Fibroblast of lung (primary cell): ENCODE measurements around the gene TYRO3.

Experiments
- EZH2 ChIP-seq: IDR thresholded peaks from 2 replicates; pipeline ENCODE4 v1.5.1; 2012; ENCODE audit warnings: low read length, control low read depth, mild to moderate bottlenecking; ENCODE audit errors: missing control alignments
- TF ChIP-seq, protein P1 (sequence below), 2 donors: IDR thresholded peaks in 1 of 2; conservative IDR thresholded peaks in 1 of 2; 1 replicate in 1 of 2; 2 replicates in 1 of 2; pipeline ENCODE4 v1.5.1; 2011 to 2012; ENCODE audit warnings: low read length in 2 of 2, control low read depth in 1 of 2, inconsistent platforms in 1 of 2, low read depth in 1 of 2, mild to moderate bottlenecking in 1 of 2

DNA sequence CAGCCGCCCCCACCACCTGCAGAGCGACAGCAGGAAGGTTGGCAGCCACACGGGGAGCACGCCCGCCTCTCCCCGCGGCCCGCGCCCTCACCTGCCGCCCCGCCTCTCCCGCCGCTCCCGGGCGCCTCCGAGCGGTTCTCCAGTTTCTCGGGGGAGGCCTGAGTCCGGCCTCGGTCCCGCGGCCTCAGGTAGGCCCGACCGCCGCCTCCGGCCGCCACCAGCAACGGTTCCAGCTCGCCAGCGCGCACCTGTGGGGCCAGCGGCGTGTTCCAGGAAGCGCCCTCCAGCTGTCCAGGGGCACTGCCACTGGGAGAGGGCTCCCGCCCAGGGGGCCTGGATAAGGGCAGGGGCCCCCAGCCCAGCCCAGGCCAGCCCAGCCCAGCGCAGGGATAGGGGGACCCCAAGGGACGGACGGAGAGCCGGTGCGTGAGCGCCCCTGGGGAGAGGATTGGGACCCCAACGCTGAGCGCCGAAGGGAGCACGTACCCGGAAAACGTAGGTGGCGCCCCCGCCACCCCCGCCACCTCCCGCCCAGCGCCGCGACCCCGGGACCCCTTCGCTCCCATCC lies 47.6 kb upstream of the TYRO3 start:
- TF ChIP-seq, protein P1, sequence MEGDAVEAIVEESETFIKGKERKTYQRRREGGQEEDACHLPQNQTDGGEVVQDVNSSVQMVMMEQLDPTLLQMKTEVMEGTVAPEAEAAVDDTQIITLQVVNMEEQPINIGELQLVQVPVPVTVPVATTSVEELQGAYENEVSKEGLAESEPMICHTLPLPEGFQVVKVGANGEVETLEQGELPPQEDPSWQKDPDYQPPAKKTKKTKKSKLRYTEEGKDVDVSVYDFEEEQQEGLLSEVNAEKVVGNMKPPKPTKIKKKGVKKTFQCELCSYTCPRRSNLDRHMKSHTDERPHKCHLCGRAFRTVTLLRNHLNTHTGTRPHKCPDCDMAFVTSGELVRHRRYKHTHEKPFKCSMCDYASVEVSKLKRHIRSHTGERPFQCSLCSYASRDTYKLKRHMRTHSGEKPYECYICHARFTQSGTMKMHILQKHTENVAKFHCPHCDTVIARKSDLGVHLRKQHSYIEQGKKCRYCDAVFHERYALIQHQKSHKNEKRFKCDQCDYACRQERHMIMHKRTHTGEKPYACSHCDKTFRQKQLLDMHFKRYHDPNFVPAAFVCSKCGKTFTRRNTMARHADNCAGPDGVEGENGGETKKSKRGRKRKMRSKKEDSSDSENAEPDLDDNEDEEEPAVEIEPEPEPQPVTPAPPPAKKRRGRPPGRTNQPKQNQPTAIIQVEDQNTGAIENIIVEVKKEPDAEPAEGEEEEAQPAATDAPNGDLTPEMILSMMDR (conservative IDR thresholded peaks at IDR 0.05 in 1 of 2, IDR thresholded peaks at IDR 0.05 in 1 of 2; ENCODE audit: low read depth in 1 of 2, low read length in 2 of 2) = no peak
- TF ChIP-seq EZH2 = no peak
